AG10803 (cell line): ENCODE results near the gene GGNBP2.
A peak's percentile ranks its signal among the peaks of the same experiment; 100 is the strongest.

Source experiments
- DNase-seq: peaks from one replicate; pipeline ENCODE4 v3.0.0; 2010; ENCODE audit warnings: low read depth
- H3K4me3 ChIP-seq: 2 replicates; pipeline ENCODE4 v1.5.1; 2011; ENCODE audit warnings: mild to moderate bottlenecking, low read length, control low read depth
- CTCF ChIP-seq: conservative IDR thresholded peaks from 2 replicates; pipeline ENCODE4 v1.5.1; 2011; ENCODE audit warnings: mild to moderate bottlenecking, low read length, control low read depth, inconsistent platforms

GGNBP2 gene

GRCh38 chr17:36532435-36532975, 12.2 kb upstream of the GGNBP2 start:
- no peak for TF ChIP-seq CTCF
- no peak for DNase-seq
- no peak overlapping the region for H3K4me3 ChIP-seq

GRCh38 chr17:36533935-36534839, 10.5 kb upstream of the GGNBP2 start:
- DNase-seq, result peak; percentile 43
- H3K4me3 ChIP-seq, result peak overlapping the region; percentile 99
- TF ChIP-seq CTCF, result peak; percentile 35

GRCh38 chr17:36534840-36535668, 9.7 kb upstream of the GGNBP2 start, which contains the start of the genes MYO19 and PIGW:
Gene MYO19, minus strand, starts transcription at chr17:36534868. Its CDS starts 2,330 bp downstream, at chr17:36532538.
Gene PIGW, plus strand, starts transcription at chr17:36534987. Its CDS starts 2,115 bp downstream, at chr17:36537102.
- DNase-seq, result peak; percentile 87
- no peak for TF ChIP-seq CTCF

GRCh38 chr17:36535669-36536081, 9.0 kb upstream of the GGNBP2 start:
- TF ChIP-seq CTCF, result no peak
- peak overlapping the region; percentile 99 for H3K4me3 ChIP-seq
- no peak for DNase-seq

More at GRCh38 chr17:36534840-36535668, 9.7 kb upstream of the GGNBP2 start, which contains the start of the genes MYO19 and PIGW:
- H3K4me3 ChIP-seq, result peak within 1 kb of the TSS; percentile 99

GRCh38 chr17:36540696-36541095, 4.0 kb upstream of the GGNBP2 start:
- no peak overlapping the region for H3K4me3 ChIP-seq
- no peak for TF ChIP-seq CTCF
- DNase-seq, result no peak

- DNase-seq, result no peak
- TF ChIP-seq CTCF, result no peak
- H3K4me3 ChIP-seq, result no peak overlapping the region
Observed at GRCh38 chr17:36542755-36543154, 2.0 kb upstream of the GGNBP2 start.
